ENCODE results near the gene RNF225.
"Not testable (repeated sequence)": the region's sequence is repeated elsewhere in the genome, so short reads cannot be mapped to it uniquely, and the experiment has no call there.

The RNF225 gene

DNA sequence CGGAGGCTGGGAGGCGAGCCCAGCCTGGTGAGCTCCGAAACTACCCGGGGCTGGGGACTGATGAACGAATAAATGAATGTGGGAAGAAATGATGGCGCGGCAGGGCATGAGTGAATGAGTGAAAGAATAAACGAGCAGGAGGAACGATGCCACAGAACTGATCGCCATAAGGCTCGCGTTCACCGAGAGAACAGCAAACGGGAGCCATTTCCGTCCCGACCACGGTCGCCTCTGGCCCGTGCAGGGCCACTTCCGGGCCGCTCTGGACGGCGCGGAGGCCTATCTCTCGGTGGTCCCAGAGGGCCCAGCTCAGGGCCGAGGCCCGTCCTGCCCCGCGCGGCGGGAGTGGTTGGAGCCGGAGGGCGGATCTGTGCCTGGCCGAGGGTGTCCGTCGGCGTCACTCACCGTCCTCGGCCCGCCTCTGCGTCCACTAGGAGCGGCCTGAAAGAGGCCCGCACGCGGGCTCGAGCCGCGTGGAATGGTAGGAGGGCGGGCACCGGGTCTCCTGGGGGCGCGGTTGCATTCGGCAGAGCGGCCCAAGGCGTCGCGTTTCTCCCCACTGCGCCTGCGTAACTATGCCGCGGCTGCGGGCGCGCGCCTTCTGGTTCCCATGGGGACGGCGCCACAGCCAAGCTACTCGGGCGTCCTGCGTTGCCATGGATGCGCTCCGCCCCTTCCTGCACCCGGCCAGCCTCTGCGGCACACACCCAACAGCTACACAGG is 33.0 kb upstream of the RNF225 start, which contains the start of gene ZNF497:
TSS of gene ZNF497 (minus strand) at position 480 of the 723 bp plus-strand sequence. CDS start 5,116 bp downstream, outside the sequence.
- DNase-seq (ENCODE audit: low read depth in 2 of 2): peak; percentile 92 to 96

DNA sequence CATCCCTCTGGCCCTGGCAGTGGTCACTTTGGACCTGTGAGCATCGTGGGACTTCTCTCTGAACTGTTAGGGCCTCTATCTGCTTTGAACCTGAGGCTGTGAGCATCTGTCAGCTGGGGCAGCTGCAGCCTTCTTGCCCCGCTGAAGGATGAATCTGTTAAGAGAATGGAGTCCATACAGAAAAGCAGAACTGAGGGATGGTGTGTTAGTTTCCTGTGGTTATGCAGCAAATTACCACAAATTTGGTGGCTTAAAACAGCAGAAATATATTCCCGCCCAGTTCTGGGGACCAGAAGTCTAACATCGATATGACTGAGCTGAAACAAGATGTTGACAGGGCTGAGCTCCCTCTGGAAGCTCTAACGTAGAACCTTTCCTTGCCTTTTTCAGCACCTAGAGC is 31.3 kb upstream of the RNF225 start:
- no peak for DNase-seq (ENCODE audit: low read depth in 2 of 2)

DNA sequence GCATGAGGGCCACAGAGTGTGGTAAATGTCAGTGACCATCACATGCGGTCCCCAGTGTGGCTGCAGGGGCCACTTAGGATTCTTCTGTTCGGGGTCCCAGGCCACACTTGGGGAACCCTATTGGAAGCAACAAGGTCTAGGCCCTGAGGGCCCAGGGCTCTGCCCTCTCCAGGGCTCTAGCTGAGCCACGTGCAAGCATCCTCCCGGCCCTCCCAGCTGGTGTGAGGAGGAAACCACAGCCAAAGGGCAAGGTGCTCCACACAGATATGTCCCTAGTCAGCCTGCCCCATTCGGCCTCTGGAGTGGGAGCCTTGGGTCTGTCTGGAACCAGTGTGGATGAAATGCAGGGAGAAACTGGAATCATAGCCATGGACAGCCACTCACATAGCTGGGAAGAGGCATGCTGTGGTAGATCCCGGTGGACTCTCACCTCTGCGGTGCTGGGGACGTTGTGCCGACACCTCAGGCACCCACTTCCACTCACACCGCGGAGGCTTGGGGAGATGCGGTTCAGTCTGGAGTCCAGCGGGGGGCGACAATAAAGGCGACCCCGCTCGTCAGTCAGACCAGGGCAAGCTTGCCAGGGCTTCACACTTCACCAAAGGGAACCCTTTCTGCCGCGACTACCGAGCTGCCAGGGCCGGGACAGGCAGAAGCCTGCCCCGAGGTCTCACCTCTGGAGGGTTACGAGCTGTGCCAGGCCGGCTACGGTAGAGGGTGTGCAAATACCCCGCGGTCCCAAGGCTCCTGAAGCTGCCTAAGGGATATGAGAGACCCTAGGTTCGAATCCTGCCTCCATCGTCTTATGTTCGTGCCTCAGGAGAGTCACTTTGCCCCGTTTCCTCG is 28.6 kb upstream of the RNF225 start:
- no peak for DNase-seq (ENCODE audit: low read depth in 2 of 2)

DNA sequence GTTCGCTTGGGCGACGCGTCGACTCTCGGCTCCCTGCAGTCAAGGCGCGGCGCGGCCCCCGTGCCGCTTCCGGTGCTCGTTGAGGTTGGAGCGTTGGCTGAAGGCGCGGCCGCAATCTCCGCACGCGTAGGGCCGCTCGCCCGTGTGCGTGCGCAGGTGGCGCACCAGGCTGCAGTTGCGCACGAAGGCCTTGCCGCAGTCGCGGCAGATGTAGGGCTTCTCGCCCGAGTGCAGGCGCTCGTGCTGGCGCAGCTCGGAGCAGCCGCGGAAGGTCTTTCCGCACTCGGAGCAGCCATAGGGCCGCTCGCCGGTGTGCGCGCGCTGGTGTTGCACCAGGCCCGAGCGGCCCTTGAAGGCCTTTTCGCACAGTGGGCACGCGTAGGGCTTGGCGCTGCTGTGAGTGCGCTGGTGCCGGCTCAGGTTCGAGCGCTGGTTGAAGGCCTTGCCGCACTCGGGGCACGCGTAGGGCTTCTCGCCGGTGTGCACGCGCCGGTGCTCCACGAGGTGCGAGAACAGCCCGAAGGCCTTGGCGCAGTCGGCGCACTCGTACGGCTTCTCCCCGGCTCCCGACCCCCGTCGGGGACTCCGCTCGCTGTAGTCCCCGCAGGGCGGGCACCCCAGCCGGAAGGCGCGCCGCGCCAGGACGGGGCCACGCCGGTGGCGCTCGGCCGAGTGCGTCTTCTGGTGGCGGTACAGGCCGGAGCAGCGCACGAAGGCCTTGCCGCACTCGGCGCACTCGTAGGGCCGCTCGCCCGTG is 27.6 kb upstream of the RNF225 start:
- DNase-seq (ENCODE audit: low read depth in 2 of 2): no peak

DNA sequence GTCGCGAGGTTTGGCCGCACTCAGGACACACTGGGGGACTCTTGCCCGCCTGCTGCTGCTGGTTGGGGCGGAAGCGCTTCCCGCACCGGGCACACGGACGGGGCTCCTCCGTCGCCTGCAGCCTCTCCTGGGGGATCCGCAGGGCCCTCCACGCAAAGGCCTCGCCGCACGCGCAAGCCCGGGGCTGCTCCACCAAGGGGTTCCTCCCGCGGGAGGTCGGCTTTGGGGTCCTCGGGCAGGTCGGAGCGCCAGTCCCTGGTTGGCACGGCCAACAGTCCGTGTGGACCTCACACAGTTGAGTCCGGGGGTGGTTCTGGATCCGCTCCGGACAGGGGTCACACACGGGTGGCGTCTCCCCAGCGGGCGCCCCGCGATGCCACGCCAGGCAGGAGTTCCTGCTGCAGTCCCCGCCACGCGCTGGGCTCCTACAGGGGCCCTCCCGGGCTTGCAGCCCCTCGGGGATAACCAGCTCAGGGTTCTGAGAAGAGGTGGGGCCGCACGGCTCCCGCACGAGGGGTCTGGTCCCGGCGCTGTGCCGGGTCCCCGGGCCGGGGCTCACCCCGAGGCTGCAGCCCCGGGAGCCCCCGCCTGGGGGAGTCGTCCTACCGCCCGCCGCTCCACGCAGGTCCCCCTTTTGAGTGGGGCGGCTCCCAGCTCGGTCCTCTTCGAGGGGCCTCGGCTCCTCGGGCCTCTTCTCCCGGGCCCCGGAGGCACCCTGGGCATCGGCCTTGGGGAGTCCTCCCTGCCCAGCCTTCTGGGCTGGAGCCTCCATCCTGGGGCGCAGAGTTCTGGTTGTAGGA is 26.7 kb upstream of the RNF225 start:
- DNase-seq (ENCODE audit: low read depth in 2 of 2): no peak

DNA sequence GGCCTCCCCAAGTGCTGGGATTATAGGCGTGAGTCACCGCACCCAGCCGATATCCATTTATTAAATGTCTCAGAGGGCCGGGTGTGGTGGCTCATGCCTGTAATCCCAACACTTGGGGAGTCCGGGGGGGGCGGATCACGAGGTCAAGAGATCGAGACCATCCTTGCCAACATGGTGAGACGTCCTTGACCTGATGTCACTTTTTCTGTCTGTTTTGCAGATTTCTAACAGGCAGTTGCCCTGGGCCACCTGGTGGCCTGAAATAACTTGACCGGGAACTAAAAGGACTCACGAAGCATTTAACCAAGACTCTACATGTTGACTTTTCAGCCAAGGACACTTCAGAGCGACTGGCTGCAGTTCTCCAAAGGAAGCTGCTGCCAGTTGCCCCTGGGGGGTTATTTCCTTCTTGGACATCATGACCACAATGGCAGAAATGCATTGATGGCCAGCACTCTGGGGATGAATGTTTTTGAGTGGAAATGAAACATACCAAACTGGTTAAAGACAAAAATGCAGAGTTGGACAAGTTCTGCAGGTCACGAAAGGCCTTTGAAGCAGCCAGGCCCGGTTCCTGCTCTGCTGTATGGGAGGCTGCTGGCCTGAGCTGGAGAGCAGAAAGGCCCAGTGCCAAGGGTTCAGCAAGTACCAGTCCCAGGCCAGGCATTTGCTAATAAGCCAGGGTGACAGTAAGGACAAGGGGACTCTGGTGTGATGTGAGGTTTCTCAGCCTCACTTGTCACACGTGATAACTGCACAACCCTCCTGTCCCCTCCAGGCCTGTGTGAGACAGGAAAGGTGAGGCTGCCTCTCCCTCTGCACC is 22.9 kb upstream of the RNF225 start:
- no peak for DNase-seq (ENCODE audit: low read depth in 2 of 2)

DNA sequence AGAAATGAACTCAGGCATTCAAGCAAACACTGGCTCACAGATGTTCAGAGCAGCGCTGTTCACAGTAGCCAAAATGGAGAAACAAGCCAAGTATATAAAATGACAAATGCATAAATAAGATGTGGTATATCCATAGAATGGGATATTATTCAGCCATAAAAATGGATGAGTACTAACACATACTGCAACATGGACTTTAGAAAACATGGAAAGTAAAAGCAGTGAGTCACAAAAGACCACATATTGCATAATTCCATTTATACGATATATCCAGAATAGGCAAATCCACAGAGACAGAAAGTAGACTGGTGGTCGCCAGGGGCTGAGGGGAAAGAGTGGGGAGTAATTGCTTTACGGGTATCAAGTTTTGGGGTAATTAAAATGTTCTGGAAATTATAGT is 21.3 kb upstream of the RNF225 start:
- no peak for DNase-seq (ENCODE audit: low read depth in 2 of 2)

DNA sequence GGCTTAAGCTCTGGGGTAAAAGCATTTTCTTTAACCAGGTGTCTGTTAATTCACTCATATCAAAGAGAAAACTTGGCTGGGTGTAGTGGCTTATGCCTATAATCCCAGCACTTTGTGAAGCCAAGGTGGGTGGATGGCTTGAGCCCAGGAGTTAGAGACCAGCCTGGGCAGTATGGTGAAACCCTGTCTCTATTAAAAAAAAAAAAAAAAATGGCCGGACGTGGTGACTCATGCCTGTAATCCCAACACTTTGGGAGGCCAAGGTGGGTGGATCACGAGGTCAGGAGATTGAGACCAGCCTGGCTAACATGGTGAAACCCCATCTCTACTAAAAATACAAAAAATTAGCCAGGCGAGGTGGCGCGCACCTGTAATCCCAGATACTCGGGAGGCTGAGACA is 18.7 kb upstream of the RNF225 start:
- DNase-seq (ENCODE audit: low read depth in 2 of 2): not testable (repeated sequence)

DNA sequence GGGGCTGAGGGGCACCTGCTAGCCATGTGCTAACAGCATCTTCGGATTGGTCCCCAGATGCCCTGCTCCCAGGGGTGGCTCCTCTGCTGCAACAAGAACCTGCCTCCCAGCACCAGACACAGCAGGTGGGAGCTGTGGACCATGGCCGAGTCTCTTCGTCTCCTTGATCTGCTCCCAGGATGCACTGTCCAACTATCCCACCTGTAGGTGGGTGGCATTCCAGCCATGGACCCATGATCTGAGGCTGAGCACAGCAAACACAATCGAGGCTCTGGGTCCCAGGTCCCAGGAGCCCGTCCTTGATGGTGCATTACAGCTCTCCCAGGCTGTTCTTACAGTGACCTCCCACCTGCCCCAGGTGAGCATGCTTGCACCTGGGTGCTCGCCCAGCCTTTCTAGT is 16.2 kb upstream of the RNF225 start:
- DNase-seq (ENCODE audit: low read depth in 2 of 2): no peak

DNA sequence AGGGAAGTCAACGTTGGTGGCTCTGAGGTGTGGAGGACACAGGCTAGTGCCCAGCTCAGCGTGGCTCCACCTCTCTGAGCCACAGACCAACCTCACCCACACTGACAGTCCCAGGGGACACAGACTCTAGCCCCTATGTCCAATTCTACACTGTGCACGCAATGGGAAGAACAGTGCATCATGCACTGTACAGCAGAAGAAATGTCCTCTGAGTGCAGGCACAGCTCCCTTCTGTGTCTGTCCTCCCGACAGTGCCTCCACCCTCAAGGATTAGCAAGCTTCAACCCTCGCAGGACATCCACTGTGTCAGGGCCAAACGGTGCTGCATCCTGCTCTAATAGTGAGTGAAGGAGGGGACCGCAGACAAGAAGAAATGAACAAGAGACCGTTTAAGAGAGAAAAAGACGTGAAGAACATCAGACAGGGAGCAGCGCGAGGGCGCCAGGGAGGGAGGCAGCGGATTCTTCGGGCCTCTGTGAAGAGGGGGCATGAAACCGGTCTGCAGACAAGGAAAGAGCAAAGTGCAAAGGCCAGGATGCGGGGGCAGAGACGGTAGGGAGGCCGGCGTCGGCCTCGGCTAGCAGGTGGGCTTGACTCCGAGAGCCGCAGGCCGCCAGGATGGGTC is 15.3 kb upstream of the RNF225 start:
- DNase-seq (ENCODE audit: low read depth in 2 of 2): no peak

DNA sequence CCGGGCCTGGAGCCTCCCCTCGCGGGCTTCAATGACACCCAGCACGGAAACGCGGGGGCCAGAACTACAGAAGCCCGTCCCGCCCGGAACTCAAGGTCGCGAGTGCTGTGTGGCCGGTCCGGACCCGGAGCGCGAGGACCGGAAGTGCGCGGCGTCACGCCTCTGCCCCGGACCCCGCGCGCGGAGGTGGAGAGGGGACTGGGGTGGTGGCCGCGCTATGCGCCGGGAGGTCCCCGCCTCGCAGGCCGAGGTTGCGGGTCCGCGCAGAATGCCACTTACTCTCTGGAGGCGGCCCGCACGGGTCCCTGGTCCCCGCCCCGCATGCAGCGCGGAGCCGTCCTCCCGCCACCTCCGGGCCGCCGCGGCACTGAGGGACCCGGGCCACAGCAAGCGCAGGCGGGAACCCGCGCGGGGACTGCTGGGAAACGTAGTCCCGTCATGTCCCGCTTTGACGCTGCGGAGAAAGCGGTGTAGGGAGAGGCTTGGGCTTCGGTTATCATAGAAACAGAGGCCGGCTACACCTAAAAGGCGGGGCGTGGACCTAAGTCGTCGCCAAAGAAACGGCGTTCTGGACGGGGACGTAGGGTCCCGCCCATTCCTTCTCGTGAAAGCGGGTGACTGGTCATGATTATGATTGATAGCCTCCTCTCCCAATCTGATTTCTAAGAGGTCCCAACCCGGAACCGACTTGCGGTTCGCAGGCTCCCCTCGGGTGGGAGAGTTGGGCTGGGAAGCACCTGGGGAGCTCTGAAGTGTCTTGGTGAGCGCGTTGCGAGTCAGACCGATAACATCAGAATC is 14.6 kb upstream of the RNF225 start, which contains the start of gene ZNF837:
TSS of gene ZNF837 (minus strand) at position 369 of the 798 bp plus-strand sequence. CDS start 11,698 bp downstream, outside the sequence.
- DNase-seq (ENCODE audit: low read depth in 2 of 2): peak; percentile 96 to 99

DNA sequence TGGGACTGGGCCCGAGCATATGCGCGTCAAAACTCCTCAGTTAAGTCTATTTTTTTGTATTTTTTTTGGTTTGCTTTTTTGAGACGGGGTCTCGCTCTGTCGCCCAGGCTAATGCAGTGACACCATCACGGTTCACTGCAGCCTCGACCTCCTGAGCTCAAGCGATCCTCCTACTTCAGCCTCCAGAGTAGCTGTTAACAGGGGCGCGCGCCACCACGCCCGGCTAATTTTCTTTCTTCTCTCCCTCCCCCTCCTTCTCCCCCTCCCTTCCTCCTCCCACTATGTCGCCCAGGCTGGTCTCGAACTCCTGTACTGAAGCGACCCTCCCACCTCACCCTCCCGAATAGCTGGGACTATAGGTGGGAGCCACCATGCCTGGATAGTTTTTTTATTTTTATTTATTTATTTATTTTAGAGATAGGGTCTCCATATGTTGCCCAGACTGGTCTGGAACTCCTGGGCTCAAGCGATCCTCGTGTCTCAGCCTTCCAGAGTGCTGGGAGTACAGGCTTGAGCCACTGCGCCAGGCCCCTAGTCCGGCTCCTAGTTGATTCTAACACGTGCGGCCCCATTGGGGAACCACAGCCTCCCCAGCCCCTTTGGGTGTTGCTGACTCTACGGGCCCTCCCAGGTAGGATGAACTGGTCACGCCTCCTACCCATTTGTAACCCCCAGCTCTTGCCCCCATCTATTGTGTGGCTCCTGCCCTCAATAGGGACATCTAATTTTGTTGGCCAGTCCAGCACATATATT is 13.8 kb upstream of the RNF225 start:
- no peak for DNase-seq (ENCODE audit: low read depth in 2 of 2)

DNA sequence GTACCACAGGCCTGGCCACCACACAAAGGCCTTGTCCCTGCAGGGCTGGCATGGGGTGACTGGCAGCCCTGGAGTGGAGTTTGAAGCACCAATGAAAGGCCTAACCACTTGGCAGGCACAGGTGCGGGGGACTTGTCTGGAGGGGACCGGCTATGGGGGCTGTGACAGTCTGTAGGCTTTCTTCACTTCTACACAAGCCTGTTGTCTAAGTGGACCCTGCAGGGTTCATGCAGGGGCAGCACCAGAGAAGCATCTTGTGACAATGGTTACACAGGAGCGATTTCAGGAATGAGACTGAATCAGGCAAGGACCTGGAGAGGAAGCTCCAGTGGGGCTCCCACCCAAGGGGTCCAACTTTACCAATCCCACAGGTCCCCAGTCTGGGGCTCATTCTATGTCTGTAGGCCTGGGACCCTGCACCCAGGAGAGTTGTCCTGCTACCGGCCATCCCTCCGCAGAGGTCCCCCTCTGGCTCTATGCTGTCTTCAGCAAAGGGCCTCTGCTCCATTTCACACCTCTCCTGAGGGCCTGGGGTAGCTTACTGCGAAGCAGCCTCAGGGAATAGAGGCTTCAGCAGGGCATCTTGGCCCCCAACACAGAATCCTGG is 12.4 kb upstream of the RNF225 start:
- DNase-seq (ENCODE audit: low read depth in 2 of 2): no peak

DNA sequence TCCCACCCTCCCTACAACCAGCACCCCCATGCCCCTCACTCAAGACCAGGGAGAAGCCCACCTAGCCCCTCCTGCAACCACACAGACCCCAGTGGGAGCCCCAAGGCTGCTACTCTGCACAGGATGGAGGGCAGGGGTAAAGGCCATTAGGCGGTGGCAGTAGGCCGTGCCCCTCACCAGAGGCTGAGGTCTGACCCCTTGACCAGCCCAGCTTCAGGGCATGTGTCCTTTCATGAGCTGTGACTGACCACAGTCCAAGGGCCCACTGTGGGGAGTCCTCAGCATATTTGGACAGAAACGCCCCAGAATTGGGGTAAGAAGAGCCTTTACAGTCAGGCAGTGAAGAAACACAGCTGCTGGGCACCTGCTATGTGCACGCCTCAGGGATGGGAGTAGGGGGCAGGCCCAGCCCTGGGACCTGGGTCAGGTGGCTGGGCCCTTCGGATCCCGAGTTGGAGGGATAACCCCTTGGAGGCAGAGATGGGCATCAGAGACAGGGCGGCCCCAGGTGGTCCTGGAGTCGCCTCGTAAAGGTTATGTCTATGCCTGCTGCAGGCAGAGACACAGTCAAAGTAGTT is 10.1 kb upstream of the RNF225 start:
- no peak for DNase-seq (ENCODE audit: low read depth in 2 of 2)

DNA sequence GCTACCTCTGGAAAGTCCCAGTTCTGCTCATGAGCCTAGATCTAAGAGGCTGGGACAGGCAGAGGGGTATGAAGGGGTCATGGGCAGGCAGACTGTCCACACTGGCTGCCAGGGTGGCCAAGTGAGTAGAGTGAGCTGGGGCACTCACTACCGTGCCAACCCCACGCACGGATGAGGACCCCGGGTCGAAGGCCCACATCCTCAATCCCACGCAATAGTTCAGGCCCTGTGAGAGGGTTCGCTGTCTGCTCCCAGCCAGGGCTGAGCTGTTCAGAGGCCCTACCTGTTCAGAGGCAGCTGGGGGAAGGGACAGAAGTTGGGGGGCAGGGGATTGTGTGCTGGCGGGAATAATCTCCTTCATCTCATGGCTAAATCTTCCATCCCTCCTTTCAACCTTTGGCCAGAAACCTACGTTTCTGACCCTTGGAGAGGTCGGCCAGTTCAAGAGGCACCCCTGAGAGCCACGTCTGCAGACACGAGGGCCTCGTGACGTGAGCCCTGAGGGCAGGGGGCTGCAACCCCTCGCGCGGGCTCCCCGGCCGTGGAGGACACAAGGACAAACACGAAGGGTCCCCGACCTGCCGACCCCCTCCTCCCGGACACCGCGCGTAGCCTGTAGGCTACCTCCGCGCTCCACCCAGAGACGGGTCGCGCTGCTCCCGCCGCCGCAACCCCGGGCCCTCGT is 9.4 kb upstream of the RNF225 start:
- DNase-seq (ENCODE audit: low read depth in 2 of 2): no peak

DNA sequence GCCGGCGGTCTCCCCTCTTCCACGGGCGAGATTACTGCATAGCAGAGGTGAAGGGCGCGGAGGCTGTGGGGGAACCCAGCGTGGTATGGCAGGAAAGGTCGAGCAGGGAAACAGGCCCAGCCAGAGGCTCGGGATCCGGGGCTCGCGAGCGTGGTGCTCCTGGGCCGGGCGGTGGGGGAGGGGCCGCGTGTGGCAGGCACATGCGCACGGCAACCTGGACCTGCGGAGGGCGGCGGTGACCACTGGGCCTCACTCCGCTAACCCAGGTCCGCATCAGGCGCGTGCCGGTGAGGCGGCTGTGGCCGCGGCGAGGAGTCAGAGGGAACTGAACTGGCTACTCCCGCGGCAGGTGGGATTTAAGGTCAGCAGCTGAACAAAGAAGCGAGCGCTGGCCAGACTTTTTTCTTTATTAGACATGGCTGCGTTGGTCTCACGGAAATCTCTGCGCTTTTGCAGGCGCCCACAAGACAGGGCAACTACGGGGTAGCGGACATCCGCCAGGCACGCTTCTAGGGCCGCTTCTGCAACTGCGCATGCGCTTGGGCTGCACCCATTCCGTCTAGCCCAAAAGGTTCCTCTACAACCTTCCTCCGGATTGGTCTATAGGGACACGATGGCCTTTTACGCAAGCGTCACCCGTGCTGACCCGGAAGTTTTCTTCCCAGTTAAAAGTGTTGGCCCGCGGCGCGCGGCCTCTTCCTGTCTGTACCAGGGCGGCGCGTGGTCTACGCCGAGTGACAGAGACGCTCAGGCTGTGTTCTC is 8.7 kb upstream of the RNF225 start, which contains the start of gene RPS5:
TSS of gene RPS5 (plus strand) at position 694 of the 762 bp plus-strand sequence. CDS start 869 bp downstream, outside the sequence.
- peak; percentile 90 to 95 for DNase-seq (ENCODE audit: low read depth in 2 of 2)
